Activated CD8-positive, alpha-beta memory T cell treated with anti-CD3 and anti-CD28 coated beads for 1 hour (primary cell): ENCODE results near the gene RPGRIP1L.
"Not testable (repeated sequence)": the region's sequence is repeated elsewhere in the genome, so short reads cannot be mapped to it uniquely, and the experiment has no call there.

Experiments used
- DNase-seq, 2 donors: peaks; one replicate each; pipeline ENCODE4 v3.0.0-alpha.2; 2020; ENCODE audit warnings: low read depth in 1 of 2; ENCODE audit errors: extremely low read depth in 1 of 2

Gene RPGRIP1L

GRCh38 chr16:53713403-53714204, 9.9 kb upstream of the RPGRIP1L start:
- DNase-seq: no peak

DNA sequence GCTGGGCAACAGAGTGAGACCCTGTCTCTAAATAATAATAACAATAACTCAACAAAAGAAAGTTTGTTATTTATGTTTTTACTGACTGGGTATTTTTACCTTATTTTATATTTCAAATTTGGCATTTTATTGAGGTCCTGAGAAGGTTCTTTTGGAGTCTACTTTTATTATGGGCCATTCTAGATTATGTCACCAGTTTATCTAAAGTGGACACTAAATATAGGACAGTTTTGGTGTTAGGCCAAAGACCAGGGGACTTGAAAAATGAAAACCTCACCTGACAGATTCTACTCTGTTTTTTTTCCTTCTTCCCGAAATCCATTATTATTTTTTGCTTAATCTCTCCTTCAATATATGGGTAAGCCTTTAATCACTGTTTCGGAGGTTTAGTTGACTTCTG, 8.4 kb upstream of the RPGRIP1L start:
- no peak for DNase-seq

- no peak for DNase-seq
These were observed 7.7 kb upstream of the RPGRIP1L start for GRCh38 chr16:53711390-53711789.

DNA sequence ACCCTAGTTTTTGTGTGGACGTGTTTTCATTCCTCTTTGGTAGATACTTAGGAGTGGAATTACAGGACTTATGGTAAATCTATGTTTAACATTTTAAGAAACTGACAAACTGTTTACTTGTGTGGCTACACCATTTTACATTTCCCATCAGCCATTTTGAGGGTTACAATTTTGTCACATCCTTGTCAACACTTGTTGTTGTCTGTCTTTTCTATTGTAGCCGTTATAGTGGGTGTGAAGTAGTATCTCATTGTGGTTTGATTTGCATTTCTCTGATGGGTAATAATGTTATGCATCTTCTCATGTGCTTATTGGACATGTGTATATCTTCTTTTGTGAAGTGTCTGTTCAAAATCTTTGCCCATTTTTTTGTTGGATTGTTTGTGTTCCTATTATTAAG, 4.8 kb upstream of the RPGRIP1L start:
- no peak for DNase-seq

DNA sequence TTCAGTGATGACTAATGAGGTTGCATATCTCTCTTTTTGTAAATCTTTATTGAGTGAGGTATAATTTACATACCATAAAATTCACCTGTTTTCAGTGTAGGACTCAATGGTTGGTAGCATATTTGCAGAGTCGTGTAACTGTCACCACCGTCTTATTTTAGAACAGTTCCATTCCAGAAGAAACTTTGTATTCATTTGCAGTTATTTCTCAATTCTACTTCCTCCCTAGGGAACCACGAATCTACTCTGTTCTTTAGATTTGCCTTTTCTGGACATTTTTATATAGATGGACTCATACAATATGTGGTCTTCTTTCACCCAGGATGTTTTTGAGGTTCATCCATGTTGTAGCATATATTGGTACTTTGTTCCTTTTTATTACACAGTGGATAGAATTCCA, 4.0 kb upstream of the RPGRIP1L start:
- no peak for DNase-seq

DNA sequence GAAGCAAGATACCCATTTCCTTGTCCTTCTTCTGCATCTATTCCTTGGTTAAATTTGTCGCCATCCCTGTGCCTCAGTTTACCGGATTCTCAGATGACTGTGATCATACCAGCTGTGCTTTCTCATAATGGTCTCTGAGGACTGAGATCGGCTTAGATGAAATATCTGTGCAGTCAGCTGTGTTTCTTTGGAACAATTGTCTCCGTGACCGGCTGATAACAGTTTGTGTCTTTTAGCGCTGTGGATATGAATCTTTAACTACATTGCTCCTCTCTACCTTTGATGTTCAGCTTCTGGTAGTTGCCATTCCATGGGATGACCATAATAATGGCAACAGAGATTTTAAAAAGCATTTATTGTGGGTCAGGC, 770 bp upstream of the RPGRIP1L start:
- no peak for DNase-seq

GRCh38 chr16:53698271-53698670, 5.4 kb downstream of the RPGRIP1L start:
- DNase-seq: not testable (repeated sequence)

- DNase-seq: no peak
These were observed 8.6 kb downstream of the RPGRIP1L start for GRCh38 chr16:53695070-53695469.

DNA sequence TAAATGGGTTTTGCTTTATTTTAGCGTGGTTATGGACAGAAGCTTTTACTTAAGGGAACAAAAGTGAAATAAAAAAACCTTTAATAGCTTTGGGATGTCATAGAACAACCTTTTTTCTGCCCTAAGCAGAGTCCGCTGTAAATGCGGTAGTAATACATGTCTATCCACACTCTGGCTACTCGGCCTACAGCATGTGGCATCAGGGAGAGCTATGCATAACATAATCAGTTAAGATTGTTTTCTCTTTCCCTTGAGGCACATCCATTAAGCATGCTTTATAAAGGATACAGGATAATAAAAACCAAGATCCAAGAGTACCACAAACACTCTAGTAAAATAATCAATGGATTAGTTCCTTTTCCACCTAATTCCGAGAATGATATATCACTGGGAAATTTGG, 10.3 kb downstream of the RPGRIP1L start:
- DNase-seq: no peak

DNA sequence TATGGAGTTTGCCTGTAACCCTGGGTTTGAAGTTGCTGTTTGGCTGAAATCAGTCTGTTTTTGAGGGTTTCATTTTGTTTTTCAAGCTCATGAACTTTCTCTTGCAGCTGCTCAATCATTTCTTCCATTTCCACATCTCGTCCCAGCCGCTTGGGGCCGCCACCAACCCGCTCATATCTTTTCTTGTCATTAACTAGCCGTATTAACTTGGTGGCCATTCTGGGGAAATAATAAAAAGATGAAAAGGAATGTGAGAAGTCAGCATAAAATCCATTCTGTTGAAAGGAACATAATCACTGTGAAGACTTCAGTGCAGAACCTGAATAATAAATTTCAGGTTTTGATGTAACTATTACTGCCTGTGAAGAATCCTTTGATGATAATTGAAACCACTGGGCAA, 11.5 kb downstream of the RPGRIP1L start:
- no peak for DNase-seq

GRCh38 chr16:53690771-53691170, 12.9 kb downstream of the RPGRIP1L start:
- no peak for DNase-seq

GRCh38 chr16:53689636-53690035, 14.0 kb downstream of the RPGRIP1L start:
- DNase-seq: no peak

DNA sequence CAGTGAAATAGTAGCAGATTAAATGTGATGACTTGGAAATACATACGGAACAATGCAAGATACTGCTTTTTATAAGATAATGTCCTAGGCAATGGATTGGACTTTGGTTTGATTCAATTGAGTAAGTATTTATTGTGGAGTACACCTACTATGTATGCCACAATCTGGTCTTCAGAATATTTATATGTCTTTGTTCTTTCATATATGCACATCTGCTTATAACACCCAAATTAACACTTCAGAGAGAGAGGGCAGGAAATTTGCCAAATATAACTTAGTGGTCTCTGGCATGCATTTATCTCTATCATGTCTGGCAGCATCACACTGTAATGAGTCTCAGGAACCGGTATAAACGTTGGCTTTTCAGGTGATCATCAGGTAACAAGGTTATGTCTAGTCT, 16.9 kb downstream of the RPGRIP1L start:
- no peak for DNase-seq

- not testable (repeated sequence) for DNase-seq
These were observed 18.3 kb downstream of the RPGRIP1L start for GRCh38 chr16:53685334-53685733.

DNA sequence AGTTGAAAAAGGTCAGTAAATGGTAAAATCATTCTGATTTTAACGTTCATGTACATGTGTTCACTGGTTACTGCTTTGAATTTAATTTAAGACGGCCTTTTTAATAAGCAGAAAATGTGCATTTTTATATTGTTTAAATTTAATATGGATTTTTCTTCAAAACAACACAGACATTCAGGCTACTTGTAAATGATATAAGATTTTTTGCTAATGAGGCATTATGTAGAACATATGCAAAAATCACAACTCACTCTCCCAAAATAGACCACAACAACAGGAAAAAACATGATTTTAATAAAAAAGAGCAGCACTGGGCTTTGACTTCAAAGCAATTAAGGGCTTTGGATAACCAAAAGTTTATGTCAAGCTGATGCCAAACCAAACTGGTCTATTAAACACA, 22.3 kb downstream of the RPGRIP1L start:
- DNase-seq: no peak

- DNase-seq: no peak
These were observed 22.9 kb downstream of the RPGRIP1L start for GRCh38 chr16:53680756-53681155.

DNA sequence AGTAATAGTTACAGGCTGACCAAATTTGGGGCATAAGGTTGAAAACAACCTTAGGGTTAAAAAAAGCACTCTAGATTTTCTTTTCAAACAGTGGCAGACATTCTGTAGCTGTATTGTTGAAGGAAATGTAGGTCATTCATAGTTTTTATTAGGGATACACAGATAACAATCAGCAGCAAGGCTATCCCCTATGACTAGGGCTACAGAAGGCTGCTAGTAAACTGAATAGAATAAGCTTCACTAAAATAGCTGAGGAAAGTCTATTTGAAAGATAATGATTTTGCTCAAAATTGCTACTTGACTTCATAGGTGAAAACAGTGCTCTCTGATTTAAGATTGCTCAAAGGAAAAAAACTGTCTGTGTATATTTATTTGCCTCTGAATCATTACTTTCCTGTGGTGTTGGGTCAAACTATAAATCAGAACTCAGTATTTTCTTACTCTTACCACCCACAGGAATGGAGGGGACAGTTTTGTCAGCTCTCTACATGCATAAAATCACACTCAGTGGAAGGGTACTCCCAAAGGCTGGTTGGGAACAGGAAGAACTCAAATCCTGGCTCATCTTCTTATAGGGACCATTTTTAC, 24.8 kb downstream of the RPGRIP1L start:
- DNase-seq: no peak

- no peak for DNase-seq
These were observed 25.5 kb downstream of the RPGRIP1L start for GRCh38 chr16:53678155-53678554.

- no peak for DNase-seq
These were observed 30.5 kb downstream of the RPGRIP1L start for GRCh38 chr16:53673189-53673588.

- DNase-seq: no peak
These were observed 31.2 kb downstream of the RPGRIP1L start for GRCh38 chr16:53672461-53672860.

GRCh38 chr16:53668869-53669268, 34.8 kb downstream of the RPGRIP1L start:
- DNase-seq: no peak

- DNase-seq: no peak
These were observed 36.8 kb downstream of the RPGRIP1L start for GRCh38 chr16:53666786-53667415.
